Endothelial cell of umbilical vein (primary cell): ENCODE results near the gene APEH. TPM values are rescaled to one million over a fixed set of nuclear protein-coding genes. Genes with fewer than 3 reads are reported as not detected.

Source experiments
- BruUV-seq: library from RNA; stranded (reverse); fragments of 400-500 nt; replicated peaks from 2 replicates; lab custom pipeline; 2021; lab: Mats Ljungman, UMichigan
- CTCF ChIA-PET: fragments of 300-600, 350-600 bp; sonication (Branson Sonifier 250); formaldehyde crosslinking; loops from one replicate; lab custom pipeline; 2021; ENCODE audit warnings: antibody characterized with exemption, inconsistent platforms; lab: Charles Lee
- POLR2A ChIA-PET: fragments of 300-600, 350-600 bp; sonication (Branson Sonifier 250); formaldehyde crosslinking; loops from one replicate; lab custom pipeline; 2021; ENCODE audit warnings: antibody characterized with exemption, inconsistent platforms; lab: Charles Lee
- DNase-seq: peaks from one replicate; pipeline ENCODE4 v3.0.0-alpha.2; 2011; ENCODE audit warnings: low read depth, low spot score
- FAIRE-seq: peaks from 2 replicates; lab custom pipeline; 2011; peaks lifted over from hg19 to GRCh38; lab: Jason Lieb, UNC
- H2AFZ ChIP-seq: 2 replicates; pipeline ENCODE4 v1.6.0; 2012; ENCODE audit warnings: low read depth, low read length, control low read depth, inconsistent platforms
- H3K27ac ChIP-seq: 2 replicates; pipeline ENCODE4 v1.5.1; 2011; ENCODE audit warnings: low read depth, mild to moderate bottlenecking, control low read depth, low read length, moderate library complexity; ENCODE audit not compliant: insufficient read depth
- H3K27me3 ChIP-seq, 2 experiments: 2 replicates each; pipeline versions ENCODE4 v1.6.0 to v1.6.1; 2011; ENCODE audit warnings: low read length in 2 of 2, mixed read lengths in 1 of 2; ENCODE audit not compliant: control insufficient read depth in 2 of 2, insufficient read depth in 2 of 2
- H3K36me3 ChIP-seq, 2 experiments: 2 replicates in 1 of 2; 3 replicates in 1 of 2; pipeline ENCODE4 v1.5.1; 2011; ENCODE audit warnings: low read length in 2 of 2, mild to moderate bottlenecking in 1 of 2, moderate library complexity in 1 of 2; ENCODE audit not compliant: control insufficient read depth in 2 of 2, insufficient read depth in 2 of 2; ENCODE audit errors: extremely low read depth in 1 of 2
- H3K4me1 ChIP-seq: 3 replicates; pipeline ENCODE4 v1.5.1; 2011; ENCODE audit warnings: mild to moderate bottlenecking, low read length; ENCODE audit not compliant: control insufficient read depth, insufficient read depth; ENCODE audit errors: extremely low read depth
- H3K4me2 ChIP-seq: 2 replicates; pipeline ENCODE4 v1.6.1; 2011; ENCODE audit warnings: low read length, control low read depth, mixed read lengths; ENCODE audit not compliant: insufficient read depth
- H3K4me3 ChIP-seq, 3 experiments: fragments of 200-600 bp in 1 of 3; sonication (generic), shearing (Covaris generic) in 1 of 3; replicated peaks in 1 of 3; 2 replicates each; pipeline ENCODE4 v1.5.1; 2011 to 2016; ENCODE audit warnings: control low read depth in 3 of 3, low read length in 3 of 3, mild to moderate bottlenecking in 2 of 3, inconsistent platforms in 1 of 3, low read depth in 1 of 3, moderate library complexity in 1 of 3; ENCODE audit not compliant: insufficient read depth in 1 of 3
- H3K79me2 ChIP-seq: 2 replicates; pipeline ENCODE4 v1.6.0; 2012; ENCODE audit warnings: low read length, inconsistent platforms; ENCODE audit not compliant: control insufficient read depth, insufficient read depth
- H3K9ac ChIP-seq: replicated peaks from 2 replicates; pipeline ENCODE3; 2011; ENCODE audit warnings: low read length, control low read depth; ENCODE audit not compliant: insufficient read depth; ENCODE audit errors: extremely low read depth
- H3K9me1 ChIP-seq: replicated peaks from 3 replicates; pipeline ENCODE4 v1.6.0; 2011; ENCODE audit warnings: mild to moderate bottlenecking, low read length; ENCODE audit not compliant: control insufficient read depth, insufficient read depth; ENCODE audit errors: extremely low read depth
- H3K9me3 ChIP-seq: replicated peaks from 2 replicates; pipeline ENCODE4 v1.5.1; 2012; ENCODE audit warnings: low read length, inconsistent platforms; ENCODE audit not compliant: control insufficient read depth, insufficient read depth
- H4K20me1 ChIP-seq: replicated peaks from 2 replicates; pipeline ENCODE3; 2011; ENCODE audit warnings: mild to moderate bottlenecking, low read length; ENCODE audit not compliant: control insufficient read depth, insufficient read depth; ENCODE audit errors: extremely low read depth
- CTCF ChIP-seq, 2 donors: IDR thresholded peaks; 1 replicate in 1 of 2; 2 replicates in 1 of 2; pipeline ENCODE4 v1.5.1; 2011; ENCODE audit warnings: low read length in 2 of 2, mild to moderate bottlenecking in 2 of 2, moderate library complexity in 2 of 2, control low read depth in 1 of 2, inconsistent platforms in 1 of 2, low read depth in 1 of 2; ENCODE audit not compliant: insufficient read depth in 1 of 2; ENCODE audit errors: extremely low read depth in 1 of 2
- EZH2 ChIP-seq: IDR thresholded peaks from 2 replicates; pipeline ENCODE4 v1.6.1; 2012; ENCODE audit warnings: borderline replicate concordance, low read depth, mild to moderate bottlenecking, moderate library complexity, low read length, inconsistent platforms; ENCODE audit not compliant: severe bottlenecking
- FOS ChIP-seq: IDR thresholded peaks from 2 replicates; pipeline ENCODE4 v1.6.1; 2011; ENCODE audit warnings: mild to moderate bottlenecking, low read length, moderate library complexity, borderline replicate concordance; ENCODE audit not compliant: insufficient read depth
- GATA2 ChIP-seq: IDR thresholded peaks from 2 replicates; pipeline ENCODE4 v1.7.0; 2011; ENCODE audit warnings: low read depth, mild to moderate bottlenecking, moderate library complexity, mixed read lengths, low read length; ENCODE audit not compliant: insufficient read length, insufficient read depth
- JUN ChIP-seq: IDR thresholded peaks from 2 replicates; pipeline ENCODE4 v1.6.1; 2011; ENCODE audit warnings: borderline replicate concordance, low read depth; ENCODE audit not compliant: insufficient read length, insufficient read depth
- MAX ChIP-seq: IDR thresholded peaks from 2 replicates; pipeline ENCODE4 v1.6.1; 2011; ENCODE audit not compliant: insufficient read depth, insufficient read length
- MYC ChIP-seq: IDR thresholded peaks from one replicate; pipeline ENCODE4 v1.6.1; 2011; ENCODE audit warnings: mild to moderate bottlenecking, low read depth, low read length
- POLR2A ChIP-seq: IDR thresholded peaks from 2 replicates; pipeline ENCODE4 v1.6.1; 2012; ENCODE audit warnings: low read depth, mild to moderate bottlenecking, control low read depth, low read length
- POLR2AphosphoS5 ChIP-seq: IDR thresholded peaks from 2 replicates; pipeline ENCODE4 v1.6.1; 2012; ENCODE audit warnings: low read depth, mild to moderate bottlenecking, control low read depth, low read length, moderate library complexity; ENCODE audit not compliant: insufficient read depth
- dilution Hi-C: fragments of 300-500 bp; cut with MboI; formaldehyde crosslinking; loops from one replicate; pipeline ENCODE4 v1.15.0; 2019; ENCODE audit warnings: low sequenced_read_pairs; ENCODE audit not compliant: extremely low pct_ligation_motif_present
- intact Hi-C: fragments of 100-400 bp; cut with micrococcal nuclease; formaldehyde crosslinking; loops from one replicate; pipeline ENCODE4 v1.10.0; 2022
- polyA plus RNA-seq, 4 experiments: library from polyadenylated mRNA; depleted of rRNA in 3 of 4; stranded (reverse) in 3 of 4; unstranded in 1 of 4; fragments of >200 nt; gene quantifications; 2 replicates each; pipeline versions ENCODE4 v1.2.1 to v1.2.3, GENCODE V29; 2011 to 2012; ENCODE audit warnings: missing spikeins in 1 of 4
- total RNA-seq: library from RNA; stranded (reverse); gene quantifications from 2 replicates; pipeline ENCODE4 v1.2.3, GENCODE V29; 2021

Gene APEH
- total and polyA plus RNA-seq, 2 donors (not counting 3 experiments of a cell fraction or from before 2014, with no cell fraction given) = 68.2 to 74.3 TPM

- dilution Hi-C loops = no loop called here
- Histone ChIP-seq H3K9me3 (no peaks in the 10 kb centered on the region), H2AFZ (no peak overlapping the region), H3K9me1 (no peaks in the 10 kb centered on the region), H3K79me2 (peaks cover 2% of the 10 kb centered on the region), H3K9ac (no peak overlapping the region), H3K36me3 (peaks cover 6 to 31% of the 10 kb centered on the region in 2 experiments), H4K20me1 (no peaks in the 10 kb centered on the region), H3K27ac (no peak overlapping the region), H3K27me3 (no peaks in the 10 kb centered on the region), H3K4me3 (no peak overlapping the region), H3K4me2 (no peak overlapping the region), H3K4me1 (no peaks in the 10 kb centered on the region)
- TF ChIP-seq MAX (no peak), MYC (no peak), JUN (no peak), CTCF (IDR thresholded peaks at IDR 0.05; ENCODE audit: extremely low read depth in 1 of 2, insufficient read depth in 1 of 2, low read depth in 1 of 2, low read length in 2 of 2) (no peak), GATA2 (no peak), POLR2AphosphoS5 (no peak), FOS (no peak), EZH2 (no peak), POLR2A (no peak)
- ChIA-PET POLR2A (no interaction called here), CTCF (no interaction called here)
- FAIRE-seq (no peak), DNase-seq (no peak)
- intact Hi-C loops = loop anchor here (10.0 kb wide), 1 partner anchor 355 kb away; the partner anchor contains the start of gene RBM5
- no TSS peak for BruUV-seq
Measured at GRCh38 chr3:49729966-49730609, 55.9 kb downstream of the APEH start.
